Lower leg skin (tissue), 3 donors: ENCODE results near the gene MRPS15.

Source experiments
- CTCF ChIP-seq, 3 donors: fragments of 450-650 bp; IDR thresholded peaks; one replicate each; pipeline ENCODE4 v1.5.1; 2016; ENCODE audit warnings: antibody characterized with exemption in 3 of 3, mild to moderate bottlenecking in 3 of 3, moderate library complexity in 2 of 3
- POLR2A ChIP-seq, 2 donors: fragments of 450-650 bp; IDR thresholded peaks; one replicate each; pipeline ENCODE4 v1.6.1; 2016 to 2017; ENCODE audit warnings: antibody characterized with exemption in 2 of 2, mild to moderate bottlenecking in 1 of 2, moderate library complexity in 1 of 2

GRCh38 chr1:36420836-36421317, 43.3 kb downstream of the MRPS15 start:
- TF ChIP-seq CTCF (IDR thresholded peaks at IDR 0.05) (peak in 1 of 3 donors; percentile 90), POLR2A (IDR thresholded peaks at IDR 0.05) (no peak)
